Epithelial cell of esophagus (primary cell): ENCODE results near the gene EAPP.
"Not testable (repeated sequence)": the region's sequence is repeated elsewhere in the genome, so short reads cannot be mapped to it uniquely, and the experiment has no call there.

ENCODE experiments used
- DNase-seq: peaks from one replicate; pipeline ENCODE4 v3.0.0; 2010; ENCODE audit warnings: low read depth
- H3K4me3 ChIP-seq: 2 replicates; pipeline ENCODE4 v1.5.1; 2011; ENCODE audit warnings: mild to moderate bottlenecking, low read length, control low read depth
- CTCF ChIP-seq: IDR thresholded peaks from 2 replicates; pipeline ENCODE4 v1.5.1; 2011; ENCODE audit warnings: low read depth, mild to moderate bottlenecking, low read length, control low read depth, inconsistent platforms; ENCODE audit not compliant: insufficient read depth; ENCODE audit errors: missing control alignments

Gene EAPP

GRCh38 chr14:34479694-34480093, 59.8 kb downstream of the EAPP start:
- H3K4me3 ChIP-seq: no peak overlapping the region
- no peak for TF ChIP-seq CTCF
- DNase-seq: no peak

GRCh38 chr14:34478261-34478660, 61.2 kb downstream of the EAPP start:
- H3K4me3 ChIP-seq: no peak overlapping the region
- TF ChIP-seq CTCF: no peak
- DNase-seq: no peak

GRCh38 chr14:34476036-34476435, 63.5 kb downstream of the EAPP start:
- not testable (repeated sequence) for H3K4me3 ChIP-seq, DNase-seq

GRCh38 chr14:34475163-34475562, 64.3 kb downstream of the EAPP start:
- no peak for TF ChIP-seq CTCF
- no peak for DNase-seq
- no peak overlapping the region for H3K4me3 ChIP-seq

GRCh38 chr14:34474187-34474679, 65.3 kb downstream of the EAPP start:
- no peak overlapping the region for H3K4me3 ChIP-seq
- no peak for TF ChIP-seq CTCF
- no peak for DNase-seq

GRCh38 chr14:34472706-34473279, 66.7 kb downstream of the EAPP start:
- H3K4me3 ChIP-seq: no peak overlapping the region
- DNase-seq: no peak
- TF ChIP-seq CTCF: no peak

- DNase-seq: no peak
- no peak overlapping the region for H3K4me3 ChIP-seq
- no peak for TF ChIP-seq CTCF
These were observed 69.2 kb downstream of the EAPP start for GRCh38 chr14:34470319-34470718.
